Epithelial cell of prostate (primary cell): ENCODE data around the gene SPACA6.

Experiments used
- DNase-seq: peaks from one replicate; pipeline ENCODE4 v3.0.0-alpha.2; 2011; ENCODE audit warnings: low read depth, low spot score
- H3K27ac ChIP-seq: fragments of 450-650 bp; 2 replicates; pipeline ENCODE4 v1.5.1; 2017; ENCODE audit warnings: mild to moderate bottlenecking

Gene SPACA6

DNA sequence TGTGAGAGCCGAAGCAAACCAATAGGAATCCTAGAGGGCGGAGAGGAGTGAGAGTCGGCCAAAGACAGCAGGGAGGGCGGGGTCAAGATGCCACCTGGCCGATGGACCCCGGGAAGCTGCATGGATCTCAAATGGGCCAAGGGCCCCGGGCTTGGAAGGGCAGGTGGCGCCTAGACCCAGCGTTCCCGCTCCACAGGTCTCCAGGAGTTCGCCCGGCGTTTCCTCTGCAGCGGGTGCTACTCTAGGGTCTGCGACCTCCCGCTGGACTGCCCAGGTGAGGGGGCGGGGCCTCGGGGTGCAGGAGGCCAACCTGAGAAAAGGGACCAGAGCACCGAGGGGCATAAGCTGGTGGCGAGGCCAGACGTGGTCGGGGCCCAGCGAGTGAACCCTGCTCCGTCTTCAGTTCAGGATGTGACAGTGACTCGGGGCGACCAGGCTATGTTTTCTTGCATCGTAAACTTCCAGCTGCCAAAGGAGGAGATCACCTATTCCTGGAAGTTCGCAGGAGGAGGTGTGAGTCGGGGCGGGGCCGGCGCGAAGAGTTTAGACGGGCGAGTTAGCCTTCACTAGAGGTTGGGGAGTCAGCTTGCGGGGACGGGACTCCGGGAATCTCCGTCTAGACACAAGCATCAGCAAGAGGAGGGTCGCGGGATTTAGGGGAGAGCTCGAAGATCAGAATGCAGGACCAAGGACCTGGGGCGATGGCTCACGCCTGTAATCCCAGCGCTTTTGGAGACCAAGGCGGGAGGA lies 9.9 kb downstream of the SPACA6 start:
- no peak for DNase-seq
- peak overlapping the region; percentile 71 for H3K27ac ChIP-seq

DNA sequence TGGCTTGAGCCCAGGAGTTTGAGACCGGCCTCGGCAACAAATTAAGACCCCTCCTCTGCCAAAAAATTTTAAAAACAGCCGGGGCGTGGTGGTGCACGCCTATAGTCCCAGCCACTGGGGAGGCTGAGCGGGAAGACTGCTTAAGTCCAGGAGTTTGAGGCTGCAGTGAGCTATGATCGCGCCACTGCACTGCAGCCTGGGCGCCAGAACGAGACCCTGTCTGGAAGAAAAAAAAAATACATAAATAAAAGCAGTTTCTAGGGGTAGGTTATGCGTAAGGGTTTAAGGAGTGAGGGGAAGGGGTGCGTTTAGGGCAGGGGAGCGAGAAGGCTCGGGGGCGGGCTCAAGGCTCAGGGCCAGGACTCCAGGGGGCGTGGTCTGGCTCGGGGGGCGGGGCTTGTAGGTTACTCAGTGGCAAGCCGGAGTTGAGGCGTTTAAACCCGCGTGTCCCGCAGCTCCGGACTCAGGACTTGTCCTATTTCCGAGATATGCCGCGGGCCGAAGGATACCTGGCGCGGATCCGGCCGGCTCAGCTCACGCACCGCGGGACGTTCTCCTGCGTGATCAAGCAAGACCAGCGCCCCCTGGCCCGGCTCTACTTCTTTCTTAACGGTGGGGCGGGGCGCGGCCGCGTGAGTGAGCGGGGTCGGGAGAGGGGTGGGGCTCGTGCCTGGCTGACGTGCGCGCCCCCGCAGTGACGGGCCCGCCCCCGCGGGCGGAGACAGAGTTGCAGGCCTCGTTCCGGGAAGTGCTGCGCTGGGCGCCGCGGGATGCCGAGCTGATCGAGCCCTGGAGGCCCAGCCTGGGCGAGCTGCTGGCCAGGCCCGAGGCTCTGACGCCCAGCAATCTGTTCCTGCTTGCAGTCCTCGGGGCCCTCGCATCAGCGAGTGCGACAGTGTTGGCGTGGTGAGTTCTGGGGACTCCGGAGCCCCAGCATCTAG lies 10.7 kb downstream of the SPACA6 start:
- DNase-seq, result no peak

DNA sequence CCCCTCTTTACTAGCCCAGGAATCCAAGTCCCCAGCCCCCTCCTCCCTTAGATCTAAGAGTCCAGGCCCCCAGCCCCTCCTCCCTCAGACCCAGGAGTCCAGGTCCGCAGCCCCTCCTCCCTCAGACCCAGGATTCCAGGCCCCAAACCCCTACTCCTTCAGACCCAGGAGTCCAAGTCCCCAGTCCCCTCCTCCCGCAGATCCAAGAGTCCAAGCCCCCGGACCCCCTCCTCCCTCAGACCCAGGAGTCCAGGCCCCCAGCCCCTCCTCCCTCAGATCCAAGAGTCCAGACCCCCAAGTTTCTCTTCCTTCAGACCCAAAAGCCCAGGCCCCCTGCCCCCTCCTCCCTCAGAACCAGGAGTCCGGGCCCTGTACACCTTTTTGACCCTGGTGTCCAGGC lies 11.5 kb downstream of the SPACA6 start:
- peak overlapping the region; percentile 71 for H3K27ac ChIP-seq
- DNase-seq, result no peak

More for the DNA sequence above, 10.7 kb downstream of the SPACA6 start:
- peak overlapping the region; percentile 71 for H3K27ac ChIP-seq

DNA sequence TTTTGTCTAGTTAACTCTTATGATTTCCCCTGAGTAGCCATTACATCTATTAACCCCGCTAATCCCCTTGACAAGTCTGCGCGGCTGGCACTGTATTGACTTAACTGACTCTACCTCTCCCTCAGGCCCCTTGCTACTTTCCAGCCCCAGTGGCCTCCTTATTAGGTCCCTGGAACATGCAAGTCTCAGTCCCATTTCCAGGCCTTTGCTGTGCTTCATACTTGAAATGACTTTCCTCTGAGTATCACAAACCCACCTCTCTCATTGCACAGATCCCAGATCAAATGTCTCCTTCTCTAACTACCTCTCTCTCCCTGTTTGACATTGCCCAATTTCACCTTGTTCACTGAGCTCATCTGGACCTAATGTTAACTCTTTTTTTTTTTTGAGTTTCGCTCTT lies 13.2 kb downstream of the SPACA6 start:
- no peak for DNase-seq

DNA sequence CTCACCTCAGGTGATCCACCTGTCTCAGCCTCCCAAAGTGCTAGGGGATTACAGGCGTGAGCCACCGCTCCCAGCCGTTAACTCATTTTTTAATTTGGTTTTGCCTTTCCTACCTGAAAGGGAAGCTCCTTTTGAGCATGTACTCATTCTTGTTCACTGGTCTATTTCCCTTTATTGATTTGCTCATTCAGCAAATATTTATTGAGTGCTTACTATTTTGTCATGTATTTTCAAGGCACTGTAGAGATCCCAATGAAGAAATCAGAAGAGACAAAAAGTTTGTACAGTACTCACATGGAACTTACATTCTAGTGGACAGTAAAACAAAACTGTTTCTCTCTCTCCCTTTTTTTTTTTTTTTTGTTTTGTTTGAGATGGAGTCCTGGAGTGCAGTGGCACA lies 13.8 kb downstream of the SPACA6 start:
- H3K27ac ChIP-seq, result no peak overlapping the region
- DNase-seq, result no peak

More for the DNA sequence above, 13.2 kb downstream of the SPACA6 start:
- H3K27ac ChIP-seq, result no peak overlapping the region

DNA sequence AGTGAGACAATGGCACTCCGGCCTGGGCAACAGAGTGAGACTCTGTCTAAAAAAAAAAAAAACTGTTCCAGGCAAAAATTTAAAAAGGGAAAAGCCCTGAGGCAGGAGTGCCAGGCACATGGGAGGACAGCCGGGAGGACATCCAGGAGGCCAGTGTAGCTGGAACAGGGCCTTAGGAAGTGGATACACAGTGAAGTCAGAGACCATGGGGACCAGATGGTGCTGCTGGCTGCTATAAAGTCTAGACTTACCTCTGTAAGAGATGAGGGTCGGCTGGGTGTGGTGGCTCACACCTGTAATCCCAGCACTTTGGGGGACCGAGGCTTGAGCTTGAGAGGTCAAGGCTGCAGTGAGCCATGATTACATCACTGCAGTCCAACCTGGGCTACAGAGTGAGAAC lies 15.7 kb downstream of the SPACA6 start:
- no peak overlapping the region for H3K27ac ChIP-seq
- no peak for DNase-seq

DNA sequence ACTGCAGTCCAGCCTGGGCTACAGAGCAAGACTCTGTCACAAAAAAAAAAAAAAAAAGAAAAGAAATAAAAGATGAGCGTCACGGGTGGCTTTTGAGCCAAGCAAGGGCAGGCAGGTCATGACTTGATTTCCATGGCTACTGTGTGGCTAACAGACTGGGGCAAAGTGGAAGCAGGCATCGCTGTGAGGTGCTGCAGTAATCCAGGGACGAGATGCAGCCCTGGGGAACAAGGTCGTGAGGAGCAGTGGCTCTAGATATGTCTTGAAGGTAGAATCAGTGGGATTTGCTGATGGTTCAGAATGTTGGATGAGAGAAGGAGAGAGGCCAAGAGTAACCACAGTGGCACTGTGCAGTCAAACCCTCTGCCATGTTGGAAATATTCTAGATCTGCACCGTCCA lies 16.4 kb downstream of the SPACA6 start:
- H3K27ac ChIP-seq, result no peak overlapping the region
- DNase-seq, result no peak

DNA sequence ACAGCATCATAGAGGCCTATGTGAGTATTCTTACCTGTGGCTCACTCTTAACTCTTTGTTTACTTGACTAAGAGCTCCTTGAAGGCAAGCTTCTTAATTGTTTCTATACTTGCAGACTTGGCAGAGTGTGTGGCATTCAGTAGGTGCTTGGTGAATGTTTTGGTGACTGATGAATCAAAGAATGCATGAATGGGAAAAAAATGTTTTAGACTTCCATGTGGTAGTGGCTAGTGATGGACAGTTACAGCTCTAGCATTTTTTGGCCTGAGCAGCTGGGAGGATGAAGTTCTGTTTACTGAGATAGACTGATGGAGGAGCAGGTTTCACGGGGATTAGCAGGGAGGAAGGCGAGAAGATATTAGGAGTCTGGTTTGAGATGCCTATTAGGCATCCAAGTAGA lies 17.0 kb downstream of the SPACA6 start:
- H3K27ac ChIP-seq, result no peak overlapping the region
- no peak for DNase-seq

DNA sequence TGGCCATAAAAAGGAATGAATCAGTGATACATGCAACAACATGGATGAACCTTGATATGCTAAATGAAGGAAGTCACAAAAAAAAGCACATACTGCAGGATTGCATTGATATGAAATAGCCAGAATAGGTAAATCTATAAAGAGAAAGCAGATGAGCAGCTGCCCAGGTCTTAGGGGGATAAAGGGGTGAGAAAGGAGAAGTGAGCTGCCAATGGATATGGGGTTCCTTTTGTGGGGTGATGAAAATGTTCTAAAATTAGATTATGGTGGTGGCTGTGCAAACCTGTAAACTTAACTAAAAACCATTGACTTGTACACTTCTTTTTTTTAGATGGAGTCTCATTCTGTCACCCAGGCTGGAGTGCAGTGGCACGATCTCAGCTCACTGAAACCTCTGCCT lies 18.6 kb downstream of the SPACA6 start:
- H3K27ac ChIP-seq, result no peak overlapping the region
- no peak for DNase-seq

DNA sequence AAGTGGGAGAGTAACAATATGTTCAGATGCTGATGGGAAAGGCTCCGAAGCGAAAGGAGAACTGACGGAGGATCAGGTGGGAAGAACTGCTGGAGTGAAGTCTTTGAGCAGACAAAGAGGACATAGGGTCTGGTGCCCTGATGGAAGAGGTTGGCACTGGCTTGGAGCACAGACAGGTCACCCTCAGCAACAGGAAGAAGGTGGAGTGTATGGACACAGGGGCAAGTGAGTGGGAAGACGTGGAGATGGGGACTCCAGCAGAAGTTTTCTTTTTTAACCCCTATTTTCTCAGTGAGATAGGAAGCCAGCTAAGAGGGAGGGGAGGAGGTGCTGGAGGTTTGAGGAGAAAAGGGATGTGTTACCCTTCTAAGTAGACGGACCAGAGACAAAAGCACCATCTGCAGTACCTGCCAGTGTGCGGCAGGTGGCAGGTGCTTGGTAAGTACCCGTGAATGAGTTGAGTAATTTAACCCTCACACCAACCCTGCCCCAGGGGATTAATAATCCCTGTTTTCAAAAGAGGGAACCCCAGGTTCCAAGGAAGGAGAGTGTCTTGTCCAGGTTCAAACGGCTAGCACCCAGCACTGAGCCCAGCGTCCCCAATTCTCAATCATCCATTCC lies 19.4 kb downstream of the SPACA6 start:
- H3K27ac ChIP-seq, result no peak overlapping the region
- DNase-seq, result no peak

DNA sequence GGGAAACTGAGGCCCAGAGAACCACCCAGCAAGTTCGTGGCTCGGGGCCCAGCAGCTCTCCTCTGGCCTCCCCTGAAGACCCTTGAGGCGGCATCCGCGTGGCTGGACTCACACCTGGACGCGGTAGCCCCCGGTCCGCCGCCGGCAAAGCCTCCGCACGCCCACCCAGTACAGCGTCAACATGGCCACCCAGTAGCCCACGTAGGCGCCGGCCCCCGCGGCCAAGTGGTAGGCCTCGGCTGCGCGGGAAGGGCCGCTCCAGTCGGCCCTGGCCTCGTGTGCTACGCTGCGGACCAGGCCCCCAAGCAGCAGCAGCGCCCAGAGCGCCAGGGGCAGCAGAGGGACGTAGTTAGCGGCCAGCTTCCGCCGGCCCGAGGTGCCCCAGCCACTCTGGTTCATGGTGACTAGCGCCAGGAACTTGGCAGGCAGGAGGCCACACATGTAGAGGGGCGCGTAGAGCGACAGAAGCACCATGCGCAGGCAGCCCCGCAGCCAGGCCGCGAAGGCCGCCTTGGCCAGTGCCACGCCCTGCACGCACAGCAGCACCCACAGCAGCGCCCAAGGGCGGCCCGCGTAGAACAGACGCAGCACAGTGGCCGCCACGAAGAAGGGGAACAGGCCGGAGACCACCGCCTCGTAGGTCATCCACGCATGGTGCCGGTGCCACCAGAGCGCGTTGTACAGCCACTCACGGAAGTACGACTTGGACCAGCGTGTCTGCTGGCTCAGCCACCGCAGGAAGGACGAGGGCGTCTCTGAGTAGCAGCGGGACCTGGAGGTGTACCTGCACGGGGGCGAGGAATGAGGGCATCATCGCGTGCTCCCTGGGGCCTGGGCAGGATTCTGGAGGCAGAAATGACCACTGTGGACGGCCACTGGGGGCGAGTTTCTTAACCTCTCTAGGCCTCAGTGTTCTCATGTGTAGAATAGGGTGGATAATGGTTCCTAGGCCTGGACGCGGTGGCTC lies 20.5 kb downstream of the SPACA6 start:
- no peak for DNase-seq
- no peak overlapping the region for H3K27ac ChIP-seq

DNA sequence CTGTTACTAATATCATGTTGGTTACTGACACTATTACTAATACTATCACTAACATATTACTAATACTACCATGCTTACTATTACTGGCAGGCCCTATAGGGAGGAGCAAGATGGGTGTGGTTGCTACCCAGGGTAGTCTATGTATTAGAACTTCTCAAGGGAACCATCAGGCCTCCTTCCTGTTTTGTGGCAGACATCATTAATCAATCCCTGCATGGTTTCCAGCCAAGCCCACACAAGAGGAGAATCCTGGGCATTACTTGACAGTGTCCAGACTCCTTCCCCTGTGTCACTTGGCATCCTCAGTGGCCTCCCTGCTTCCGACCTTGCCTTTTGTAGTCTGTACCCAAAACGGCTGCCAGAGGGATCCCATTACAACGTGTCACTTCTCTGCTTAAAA lies 21.7 kb downstream of the SPACA6 start:
- DNase-seq, result no peak
- no peak overlapping the region for H3K27ac ChIP-seq

DNA sequence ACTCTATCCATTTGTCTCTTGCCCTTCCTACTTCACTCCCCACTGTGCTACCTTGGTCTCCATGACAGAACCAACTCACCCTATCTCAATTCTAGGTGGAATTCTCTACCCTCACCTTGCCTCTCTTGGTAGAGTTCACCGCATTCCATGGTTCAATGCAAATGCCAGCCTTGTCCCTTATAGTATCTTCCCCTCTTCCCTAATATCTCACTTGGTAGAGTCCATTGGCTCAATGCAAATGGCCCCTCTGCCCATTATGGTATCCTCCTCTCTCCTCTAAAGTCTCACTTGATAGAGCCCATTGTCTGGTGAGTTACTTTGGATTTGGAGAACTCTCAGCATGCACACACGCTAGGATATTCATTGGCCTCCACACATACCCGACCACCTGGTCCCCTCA lies 22.7 kb downstream of the SPACA6 start:
- H3K27ac ChIP-seq, result no peak overlapping the region
- no peak for DNase-seq

DNA sequence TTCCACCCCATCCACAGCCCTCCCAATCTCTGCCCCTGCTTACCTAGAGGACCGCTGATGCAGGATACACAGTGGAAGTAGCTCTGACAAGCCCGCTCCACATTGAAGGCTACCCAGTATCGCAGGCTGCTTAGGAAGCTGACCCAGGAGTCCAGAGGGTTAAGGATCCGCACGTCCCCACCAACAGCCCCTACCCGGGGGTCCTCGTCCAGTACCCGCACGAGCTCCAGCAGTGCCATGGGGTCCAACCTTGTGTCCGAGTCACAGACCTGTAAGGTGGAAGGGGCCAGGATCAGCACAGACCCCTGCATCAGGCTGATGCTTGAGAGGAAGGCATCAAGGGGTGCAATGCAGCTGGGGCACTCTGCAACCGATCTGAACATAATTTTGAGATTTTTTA lies 23.8 kb downstream of the SPACA6 start:
- DNase-seq, result no peak
- no peak overlapping the region for H3K27ac ChIP-seq

DNA sequence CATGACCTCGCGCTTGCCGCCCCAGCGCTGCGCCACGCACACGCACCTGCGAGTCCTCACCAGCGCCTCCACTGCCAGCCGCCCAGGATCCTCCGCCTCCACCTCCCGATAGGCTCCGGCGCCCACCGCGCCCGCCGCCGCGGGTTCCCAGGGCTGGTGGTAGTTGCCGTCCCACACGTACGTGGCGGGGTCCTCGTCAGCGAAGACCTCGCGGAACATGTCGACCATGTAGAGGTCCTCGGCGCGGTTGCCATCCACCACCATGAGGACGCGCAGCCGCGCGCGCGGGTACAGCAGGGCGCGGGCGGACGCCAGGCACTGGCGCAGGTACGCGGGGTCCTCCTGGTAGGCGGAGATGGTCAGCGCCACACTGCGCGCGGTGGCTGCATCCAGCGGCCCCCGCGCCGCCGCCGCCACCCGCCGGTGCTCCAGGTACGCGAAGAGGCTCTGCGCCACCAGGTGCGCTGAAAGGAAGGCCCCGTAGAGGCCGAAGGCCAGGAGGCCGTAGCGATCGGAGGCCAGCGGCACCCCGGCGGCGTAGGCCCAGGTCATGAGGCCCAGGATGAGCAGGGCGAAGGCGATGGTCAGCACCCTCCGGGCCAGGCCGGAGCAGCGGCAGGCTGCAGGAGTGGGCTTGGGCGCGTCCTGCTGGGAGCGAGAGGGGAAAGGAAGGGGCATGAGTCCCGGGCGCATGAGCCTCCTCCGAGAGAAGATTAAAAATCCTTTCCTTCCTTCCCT lies 26.3 kb downstream of the SPACA6 start:
- H3K27ac ChIP-seq, result no peak overlapping the region
- DNase-seq, result no peak

DNA sequence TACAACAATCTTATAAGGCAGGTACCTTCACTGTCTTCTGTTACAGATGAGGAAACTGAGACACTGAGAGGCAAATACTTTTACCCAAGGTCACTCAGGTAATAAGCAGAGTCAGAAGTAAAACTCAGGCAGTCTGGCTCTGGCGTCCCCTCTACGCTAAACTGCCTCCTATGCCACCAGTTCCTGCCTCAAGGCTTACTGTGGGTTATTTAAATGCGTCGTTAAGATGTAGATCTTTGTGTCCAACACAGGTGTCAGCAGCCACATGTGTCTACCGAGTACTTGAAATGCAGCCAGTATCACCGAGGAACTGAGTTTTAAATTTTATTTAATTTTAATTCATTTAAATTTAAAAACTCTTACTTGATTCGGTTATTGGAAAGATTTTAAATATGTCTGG lies 28.8 kb downstream of the SPACA6 start:
- no peak overlapping the region for H3K27ac ChIP-seq
- no peak for DNase-seq

DNA sequence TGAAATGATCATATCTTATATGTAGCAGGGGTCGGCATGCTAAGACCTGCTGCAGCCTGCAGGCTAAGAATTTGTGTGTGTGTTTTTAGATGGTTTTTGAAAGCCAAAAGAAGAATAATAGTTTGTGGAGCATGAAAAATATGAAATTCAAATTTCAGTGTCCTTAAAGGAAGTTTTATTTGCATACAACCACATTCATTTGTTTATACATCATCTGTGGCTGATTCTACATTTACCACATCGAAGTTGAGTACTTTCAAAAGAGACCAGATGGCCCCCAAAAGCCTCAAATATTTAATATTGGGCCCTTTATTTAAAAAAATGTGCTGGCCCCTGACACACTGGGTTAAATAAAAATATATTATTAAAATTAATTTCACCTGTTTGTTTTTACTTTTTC lies 29.4 kb downstream of the SPACA6 start:
- DNase-seq, result no peak
- H3K27ac ChIP-seq, result no peak overlapping the region

DNA sequence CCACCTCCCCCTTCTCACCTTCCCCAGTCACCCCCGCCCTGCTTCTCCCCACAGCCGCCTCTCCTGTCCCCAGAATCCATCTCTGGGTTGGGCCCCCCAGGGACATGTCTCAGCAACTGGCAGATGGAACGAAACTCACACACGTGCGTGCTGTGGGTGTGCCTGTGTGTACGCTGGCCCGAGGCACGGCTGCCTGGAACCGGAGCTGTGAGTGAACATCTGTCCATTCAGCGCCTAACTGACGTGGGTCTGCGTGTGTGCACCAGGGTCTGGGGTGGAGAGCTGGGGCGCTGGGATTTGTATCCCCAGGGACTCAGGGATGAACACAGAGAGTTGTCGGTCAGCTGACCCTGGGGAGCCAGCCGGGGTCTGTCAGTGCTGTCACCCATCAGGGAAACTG lies 31.4 kb downstream of the SPACA6 start:
- DNase-seq, result no peak
- peak overlapping the region; percentile 94 for H3K27ac ChIP-seq

DNA sequence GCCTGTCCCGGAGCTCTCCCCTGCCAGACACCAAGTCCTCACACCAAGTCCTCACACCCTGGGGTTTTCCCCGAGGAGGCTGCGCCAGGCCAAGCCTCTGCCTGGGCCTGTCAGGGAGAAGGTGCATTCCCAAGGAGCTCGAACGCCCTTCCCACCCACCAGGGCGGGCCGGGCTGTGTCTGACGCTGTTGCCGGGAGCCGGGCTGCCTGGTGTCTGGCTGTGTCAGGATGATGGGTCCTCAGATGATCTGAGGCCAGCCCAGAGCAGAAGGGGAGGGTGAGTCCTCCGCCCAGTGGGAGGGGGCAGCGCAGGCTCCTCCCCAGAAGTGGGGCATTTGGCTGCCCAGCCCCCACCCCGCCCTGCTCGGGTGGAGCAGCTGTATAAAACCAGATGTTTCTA lies 32.9 kb downstream of the SPACA6 start:
- peak overlapping the region; percentile 94 for H3K27ac ChIP-seq
- DNase-seq, result peak; percentile 95
